Fibroblast of villous mesenchyme (primary cell): Measurements from ENCODE around the gene SERINC5. TPM values are rescaled to one million over a fixed set of nuclear protein-coding genes. Genes with fewer than 3 reads are reported as not detected.
A peak's percentile ranks its signal among the peaks of the same experiment; 100 is the strongest.
"Not testable (repeated sequence)": the region's sequence is repeated elsewhere in the genome, so short reads cannot be mapped to it uniquely, and the experiment has no call there.

ENCODE experiments used
- DNase-seq: peaks from one replicate; pipeline ENCODE4 v3.0.0-alpha.2; 2010; ENCODE audit warnings: low read depth
- H3K4me3 ChIP-seq: 2 replicates; pipeline ENCODE4 v1.5.1; 2011; ENCODE audit warnings: low read depth, mild to moderate bottlenecking, low read length
- CTCF ChIP-seq: IDR thresholded peaks from 2 replicates; pipeline ENCODE4 v1.5.1; 2012; ENCODE audit warnings: low read depth, mild to moderate bottlenecking, low read length; ENCODE audit not compliant: insufficient read depth
- total RNA-seq: library from RNA; depleted of rRNA; stranded (reverse); fragments of >200 nt; gene quantifications from 2 replicates; pipeline ENCODE4 v1.2.3, GENCODE V29; 2012

The SERINC5 gene
- total RNA-seq, 1 donor, result 13.8 TPM

DNA sequence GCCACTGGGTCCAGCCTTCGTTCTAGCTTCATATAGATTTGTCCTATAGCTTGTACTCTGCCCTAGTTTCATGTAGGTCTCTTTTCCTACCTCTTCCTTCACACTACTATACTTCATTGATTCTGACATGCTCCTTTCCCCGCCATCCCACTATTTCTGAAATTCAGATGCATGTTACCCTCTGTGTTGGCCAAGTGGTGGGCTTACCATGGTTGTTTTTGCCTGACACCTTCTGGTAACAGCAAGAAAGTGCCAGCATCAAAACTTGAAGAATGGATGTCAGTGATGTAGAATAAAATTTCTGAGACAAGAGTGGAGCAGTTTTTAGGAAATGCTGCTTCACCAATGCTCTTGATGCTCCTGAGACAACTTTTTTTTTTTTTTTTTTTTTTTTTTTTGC lies 19.5 kb upstream of the SERINC5 start:
- peak; percentile 57 for TF ChIP-seq CTCF
- peak; percentile 43 for DNase-seq
- H3K4me3 ChIP-seq, result no peak overlapping the region

DNA sequence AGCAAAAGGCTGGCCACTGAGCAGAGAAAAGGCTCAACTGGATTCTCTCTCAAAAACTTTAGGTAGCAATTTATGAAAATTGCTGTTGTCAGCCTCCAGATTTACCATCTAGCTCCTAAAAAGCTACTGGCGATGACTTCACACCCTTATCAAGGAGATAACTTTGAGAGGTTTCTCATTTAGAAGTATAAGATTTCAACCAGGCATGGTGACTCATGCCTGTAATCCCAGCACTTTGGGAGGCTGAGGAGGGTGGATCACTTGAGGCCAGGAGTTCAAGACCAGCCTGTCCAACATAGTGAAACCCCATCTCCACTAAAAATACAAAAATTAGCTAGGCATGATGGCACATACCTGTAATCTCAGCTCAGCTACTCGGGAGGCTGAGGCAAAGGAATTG lies 14.7 kb upstream of the SERINC5 start:
- not testable (repeated sequence) for H3K4me3 ChIP-seq
- DNase-seq, result peak; percentile 50

DNA sequence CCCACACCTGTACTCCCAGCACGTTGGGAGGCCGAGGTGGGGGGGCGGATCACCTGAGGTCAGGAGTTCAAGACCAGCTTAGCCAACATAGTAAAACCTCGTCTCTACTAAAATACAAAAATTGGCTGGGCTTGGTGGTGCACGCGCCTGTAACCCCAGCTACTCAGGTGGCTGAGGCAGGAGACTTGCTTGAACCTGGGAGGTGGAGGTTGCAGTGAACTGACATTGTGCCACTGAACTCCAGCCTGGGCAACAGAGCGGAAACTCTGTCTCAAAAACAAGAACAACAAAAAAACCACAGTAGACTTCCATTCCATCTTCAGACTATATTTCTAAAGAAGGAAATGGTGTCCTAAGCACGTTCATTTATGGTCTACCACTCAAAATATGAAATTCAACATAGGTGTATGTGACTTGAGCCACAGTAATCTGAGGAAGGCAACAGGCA lies 14.2 kb upstream of the SERINC5 start:
- H3K4me3 ChIP-seq, result no peak overlapping the region
- DNase-seq, result no peak
- TF ChIP-seq CTCF, result no peak

- DNase-seq, result no peak
- no peak overlapping the region for H3K4me3 ChIP-seq
- no peak for TF ChIP-seq CTCF
Measured at GRCh38 chr5:80268916-80269315, 13.1 kb upstream of the SERINC5 start.

DNA sequence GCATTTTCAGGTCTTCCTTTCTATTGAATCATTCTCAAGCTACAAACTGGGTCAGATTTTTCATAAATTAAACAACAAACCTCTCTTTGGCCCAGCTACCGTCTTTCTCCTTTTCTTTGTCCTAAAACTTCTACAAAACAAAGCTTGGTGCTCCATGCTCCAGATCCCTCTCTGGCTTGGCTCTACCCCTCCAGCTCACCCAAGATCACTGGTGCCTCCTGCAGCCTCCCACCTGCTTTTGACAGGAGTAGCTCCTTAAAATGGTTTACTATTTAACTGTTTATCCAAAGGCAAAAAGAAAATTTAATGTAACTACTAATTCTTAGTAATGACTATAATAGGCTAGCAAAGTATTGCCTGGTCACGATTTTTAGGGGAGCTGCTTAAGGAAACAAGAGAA lies 10.7 kb upstream of the SERINC5 start:
- no peak for TF ChIP-seq CTCF
- H3K4me3 ChIP-seq, result no peak overlapping the region
- no peak for DNase-seq

GRCh38 chr5:80260461-80260860 lies 4.6 kb upstream of the SERINC5 start:
- no peak for DNase-seq
- no peak for TF ChIP-seq CTCF
- no peak overlapping the region for H3K4me3 ChIP-seq

- no peak for TF ChIP-seq CTCF
- no peak overlapping the region for H3K4me3 ChIP-seq
- no peak for DNase-seq
Measured at GRCh38 chr5:80259511-80260203, 3.8 kb upstream of the SERINC5 start.
